Naive B cell (primary cell): Measurements from ENCODE around the gene SLC39A11. TPM values are rescaled to one million over a fixed set of nuclear protein-coding genes. Genes with fewer than 3 reads are reported as not detected.
A peak's percentile ranks its signal among the peaks of the same experiment; 100 is the strongest.

ENCODE experiments used
- ATAC-seq, 2 donors: fragments of 150-1000 bp; cut with Tn5 transposase; 2 replicates each; pipeline ENCODE4 v1.10.0; 2021; ENCODE audit warnings: low read depth in 2 of 2, mild to moderate bottlenecking in 2 of 2, moderate library complexity in 2 of 2
- DNase-seq: peaks from one replicate; pipeline ENCODE4 v3.0.0; 2022
- H3K27ac Mint-ChIP-seq, 6 donors: one replicate each; pipeline ENCODE4 v1.8.0; 2020 to 2022; ENCODE audit warnings: mild to moderate bottlenecking in 6 of 6, mixed read lengths in 6 of 6, moderate library complexity in 5 of 6, inconsistent platforms in 2 of 6
- H3K27me3 Mint-ChIP-seq, 3 donors: one replicate each; pipeline ENCODE4 v1.8.0; 2021 to 2022; ENCODE audit warnings: mixed read lengths in 3 of 3, mild to moderate bottlenecking in 1 of 3
- H3K36me3 Mint-ChIP-seq, 2 donors: one replicate each; pipeline ENCODE4 v1.8.0; 2020 to 2022; ENCODE audit warnings: mixed read lengths in 2 of 2, inconsistent platforms in 1 of 2, mild to moderate bottlenecking in 1 of 2
- H3K4me1 Mint-ChIP-seq, 3 donors: one replicate each; pipeline ENCODE4 v1.8.0; 2020 to 2022; ENCODE audit warnings: mixed read lengths in 3 of 3, inconsistent platforms in 1 of 3, mild to moderate bottlenecking in 1 of 3, moderate library complexity in 1 of 3
- H3K4me3 Mint-ChIP-seq, 8 donors: one replicate each; pipeline ENCODE4 v1.8.0; 2020 to 2022; ENCODE audit warnings: mild to moderate bottlenecking in 8 of 8, mixed read lengths in 8 of 8, moderate library complexity in 8 of 8, inconsistent platforms in 2 of 8
- H3K9me3 Mint-ChIP-seq, 7 donors: one replicate each; pipeline ENCODE4 v1.8.0; 2020 to 2022; ENCODE audit warnings: mixed read lengths in 7 of 7, mild to moderate bottlenecking in 5 of 7, inconsistent platforms in 2 of 7, moderate library complexity in 1 of 7
- polyA plus RNA-seq, 6 donors: library from polyadenylated mRNA; unstranded; fragments of 300-500 nt; fragmentation: Illumina TruSeq; gene quantifications; one replicate each; pipeline ENCODE4 v1.2.3, GENCODE V29; 2021; ENCODE audit warnings: low read depth in 6 of 6

The SLC39A11 gene
- polyA plus RNA-seq, 6 donors from 2014 or later: 8.5 to 15.2 (median 12.1) TPM

DNA sequence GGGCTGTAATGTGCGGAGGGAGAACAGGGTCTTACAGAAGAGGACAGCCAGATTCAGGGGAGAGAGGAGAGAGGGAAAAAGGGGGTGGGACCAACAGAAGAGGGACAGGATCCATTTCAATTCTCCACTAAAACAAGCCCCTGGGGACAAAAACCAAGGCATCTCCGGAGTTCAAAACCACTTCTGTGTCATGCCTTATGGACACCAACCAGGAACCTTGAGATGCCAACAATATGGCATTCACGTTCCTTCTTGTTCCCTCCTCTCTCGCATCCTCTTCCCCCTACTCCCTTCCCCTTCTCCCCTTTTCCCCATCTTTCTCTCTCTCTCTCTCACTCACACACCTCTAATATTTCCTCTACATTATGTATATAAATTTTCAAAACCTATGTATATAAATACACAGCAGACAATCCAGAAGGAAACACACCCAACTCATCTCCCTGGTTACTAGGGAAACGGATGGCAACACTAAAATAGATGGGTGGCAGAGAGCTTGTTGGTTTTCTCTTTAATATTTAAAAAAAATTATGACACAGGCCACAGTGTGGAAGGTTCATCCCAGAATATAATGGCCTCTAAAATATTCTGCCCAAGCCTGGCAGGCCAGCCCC is 123.1 kb downstream of the SLC39A11 start:
- peak overlapping the region in 1 of 6 donors; percentile 54 for H3K27ac Mint-ChIP-seq
- no peaks in the 10 kb centered on the region for H3K9me3 Mint-ChIP-seq

DNA sequence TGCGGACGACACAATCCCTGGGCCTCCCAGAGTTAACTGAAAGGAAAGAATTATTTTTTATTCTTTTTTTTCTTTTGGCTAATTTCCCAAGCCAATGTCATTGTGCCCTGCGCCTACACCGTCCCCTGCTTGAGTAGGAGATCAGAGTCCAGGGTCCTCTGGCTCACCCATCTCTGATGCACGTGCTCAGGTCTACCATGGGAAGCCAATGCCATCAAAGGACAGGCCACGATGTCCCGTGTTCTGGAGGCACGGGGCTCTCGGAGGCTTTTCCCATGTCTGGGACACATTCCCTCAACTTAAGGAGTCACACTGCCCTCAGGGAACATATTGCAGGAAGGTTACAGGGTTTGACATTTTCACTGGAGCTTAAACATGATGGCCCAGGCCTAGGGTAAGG is 123.7 kb downstream of the SLC39A11 start:
- peaks cover 10 to 21% (median 18%) of the 10 kb centered on the region in 3 donors for H3K4me1 Mint-ChIP-seq
- H3K9me3 Mint-ChIP-seq: no peaks in the 10 kb centered on the region
- no peaks in the 10 kb centered on the region for H3K27me3 Mint-ChIP-seq
- ATAC-seq (no peak), DNase-seq (no peak)
- peak overlapping the region in 2 of 6 donors; percentile 24 to 54 for H3K27ac Mint-ChIP-seq
- H3K4me3 Mint-ChIP-seq: no peak overlapping the region
- H3K36me3 Mint-ChIP-seq: no peaks in the 10 kb centered on the region

More for the DNA sequence above, 123.1 kb downstream of the SLC39A11 start:
- Mint-ChIP-seq H3K36me3 (no peaks in the 10 kb centered on the region), H3K27me3 (no peaks in the 10 kb centered on the region), H3K4me1 (peaks cover 10 to 21% (median 18%) of the 10 kb centered on the region in 3 donors), H3K4me3 (no peak overlapping the region)
- DNase-seq: no peak
- ATAC-seq: no peak

DNA sequence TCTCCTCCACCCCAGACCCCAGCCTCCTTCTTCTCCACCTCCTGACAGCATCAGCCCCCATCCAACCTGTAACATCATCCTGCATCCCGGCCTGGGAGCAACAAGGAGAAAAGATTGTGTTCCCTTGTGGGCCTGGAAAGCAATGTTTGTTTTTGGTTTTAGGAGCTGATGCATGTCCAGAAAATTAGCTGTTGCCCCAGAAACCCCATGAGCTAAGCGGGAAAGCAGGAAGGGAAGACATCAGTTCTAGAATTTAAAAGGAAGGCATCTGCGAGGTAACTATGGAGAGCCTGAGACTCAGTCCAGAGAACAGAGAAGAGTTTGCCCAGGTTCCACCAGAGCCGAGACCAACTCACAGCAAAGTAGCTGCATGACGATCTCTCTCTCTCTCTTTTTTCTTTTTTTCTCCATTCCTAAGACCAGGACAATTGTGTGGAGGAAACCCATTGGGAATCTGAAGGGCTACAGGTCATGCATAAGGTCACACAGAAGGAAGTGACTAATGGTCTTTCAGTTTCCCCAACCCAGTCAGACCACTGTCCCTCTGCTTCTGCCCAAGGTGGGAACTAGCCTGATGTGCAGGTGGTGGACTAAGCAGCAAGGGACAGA is 124.4 kb downstream of the SLC39A11 start:
- ATAC-seq (no peak), DNase-seq (no peak)
- Mint-ChIP-seq H3K4me1 (peaks cover 10 to 21% (median 21%) of the 10 kb centered on the region in 3 donors), H3K4me3 (peak overlapping the region in 1 of 8 donors; percentile 25), H3K9me3 (no peaks in the 10 kb centered on the region), H3K36me3 (no peaks in the 10 kb centered on the region), H3K27ac (peak overlapping the region in 1 of 6 donors; percentile 27), H3K27me3 (no peaks in the 10 kb centered on the region)

DNA sequence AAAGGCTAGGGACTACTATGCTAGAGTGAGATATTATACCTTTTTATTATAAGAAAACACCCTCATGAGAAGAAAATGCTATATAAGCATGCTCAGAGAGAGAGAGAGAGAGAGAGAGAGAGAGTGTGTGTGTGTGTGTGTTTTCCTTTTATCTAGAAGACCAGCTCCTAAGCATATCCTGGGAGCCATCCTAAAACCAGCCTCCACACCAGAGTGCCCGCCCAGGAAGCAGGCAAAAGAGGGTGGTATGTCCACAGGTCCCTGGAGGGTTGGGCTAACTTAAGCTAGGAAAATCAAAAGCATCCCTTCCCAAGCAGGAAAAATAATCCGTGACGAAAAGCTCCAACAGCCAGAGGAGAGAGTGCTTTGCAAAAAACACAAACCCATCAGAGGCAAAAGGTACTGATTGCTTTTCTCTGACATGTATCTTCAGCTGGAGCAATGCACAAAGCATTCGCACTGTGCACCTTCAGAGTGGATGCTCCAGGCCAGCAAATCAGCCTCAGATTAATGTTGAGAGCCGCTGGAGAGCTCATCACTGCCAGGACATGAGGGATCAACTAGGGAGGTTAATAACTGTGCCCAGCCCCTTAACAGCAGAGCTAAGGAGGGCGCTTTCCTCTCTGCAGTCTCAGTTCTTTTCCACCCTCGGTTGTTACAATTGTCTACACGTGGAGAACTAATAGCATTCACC is 125.1 kb downstream of the SLC39A11 start:
- Mint-ChIP-seq H3K4me1 (peaks cover 10 to 21% (median 21%) of the 10 kb centered on the region in 3 donors), H3K36me3 (no peaks in the 10 kb centered on the region), H3K27ac (peak overlapping the region in 1 of 6 donors; percentile 49), H3K4me3 (no peak overlapping the region), H3K27me3 (no peaks in the 10 kb centered on the region), H3K9me3 (no peaks in the 10 kb centered on the region)
- ATAC-seq: no peak
- DNase-seq: no peak

DNA sequence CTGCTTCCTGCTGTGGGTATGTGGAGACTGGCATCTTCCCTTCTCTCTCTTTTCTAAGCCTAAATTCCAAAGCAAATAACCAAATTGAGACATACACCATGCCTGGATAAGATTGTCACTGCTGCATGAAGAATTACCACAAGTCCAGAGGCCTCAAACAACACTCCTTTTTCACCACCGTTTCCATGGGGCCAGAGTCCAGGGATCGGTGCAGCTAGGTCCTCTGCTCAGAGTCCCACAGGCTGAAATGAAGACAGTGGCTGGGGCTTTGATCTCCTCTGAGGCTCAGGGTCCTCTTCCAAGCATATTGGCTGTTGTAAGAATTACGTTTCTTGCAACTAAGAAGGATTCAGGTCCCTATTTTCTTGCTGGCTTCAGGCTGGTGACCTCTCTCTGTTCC is 130.4 kb downstream of the SLC39A11 start:
- no peak overlapping the region for H3K27ac Mint-ChIP-seq
- no peaks in the 10 kb centered on the region for H3K36me3 Mint-ChIP-seq
- H3K4me1 Mint-ChIP-seq: peaks cover 4 to 6% (median 6%) of the 10 kb centered on the region in 3 donors

DNA sequence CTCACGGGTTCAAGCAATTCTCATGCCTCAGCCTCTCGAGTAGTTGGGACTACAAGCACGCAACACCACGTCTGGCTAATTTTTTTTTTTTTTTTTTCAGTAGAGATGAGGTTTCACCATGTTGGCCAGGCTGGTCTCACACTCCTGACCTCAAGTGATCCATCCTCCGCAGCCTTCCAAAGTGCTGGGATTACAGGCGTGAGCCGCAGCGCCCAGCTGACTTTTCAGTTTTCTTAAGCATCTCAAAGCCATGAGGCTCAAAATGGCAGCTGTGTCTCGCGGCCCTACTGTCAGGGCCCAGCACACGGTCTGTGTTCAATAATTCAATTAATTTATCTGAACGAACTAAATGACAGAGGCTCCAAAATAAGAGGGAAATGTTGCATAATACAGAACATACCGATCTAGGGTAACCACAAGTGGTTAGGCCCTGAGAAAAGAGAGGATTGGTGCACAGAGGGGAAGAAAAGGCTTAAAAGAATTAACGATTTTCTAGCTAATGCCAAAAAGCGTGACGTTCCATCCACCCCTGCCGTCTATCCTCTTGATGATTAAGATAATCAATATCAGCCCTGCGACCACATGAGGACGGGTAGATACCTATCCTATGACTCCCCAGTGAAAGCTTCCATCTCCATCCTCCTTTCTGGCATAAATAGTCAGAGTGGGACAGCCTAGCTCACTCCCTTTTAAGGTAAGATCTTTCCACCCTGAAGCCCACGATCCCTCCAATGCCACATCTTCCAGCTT is 136.9 kb downstream of the SLC39A11 start:
- no peak overlapping the region for H3K4me3 Mint-ChIP-seq
- DNase-seq: no peak
- no peaks in the 10 kb centered on the region for H3K27me3 Mint-ChIP-seq
- no peak for ATAC-seq
- peak overlapping the region in 1 of 6 donors; percentile 1 for H3K27ac Mint-ChIP-seq
- no peaks in the 10 kb centered on the region for H3K9me3 Mint-ChIP-seq
- peaks cover 6% of the 10 kb centered on the region in 3 donors for H3K4me1 Mint-ChIP-seq
- no peaks in the 10 kb centered on the region for H3K36me3 Mint-ChIP-seq

More for the DNA sequence above, 130.4 kb downstream of the SLC39A11 start:
- ATAC-seq (no peak), DNase-seq (no peak)
- Mint-ChIP-seq H3K9me3 (peaks cover 0 to 8% (median 0%) of the 10 kb centered on the region in 7 donors), H3K4me3 (no peak overlapping the region), H3K27me3 (no peaks in the 10 kb centered on the region)

DNA sequence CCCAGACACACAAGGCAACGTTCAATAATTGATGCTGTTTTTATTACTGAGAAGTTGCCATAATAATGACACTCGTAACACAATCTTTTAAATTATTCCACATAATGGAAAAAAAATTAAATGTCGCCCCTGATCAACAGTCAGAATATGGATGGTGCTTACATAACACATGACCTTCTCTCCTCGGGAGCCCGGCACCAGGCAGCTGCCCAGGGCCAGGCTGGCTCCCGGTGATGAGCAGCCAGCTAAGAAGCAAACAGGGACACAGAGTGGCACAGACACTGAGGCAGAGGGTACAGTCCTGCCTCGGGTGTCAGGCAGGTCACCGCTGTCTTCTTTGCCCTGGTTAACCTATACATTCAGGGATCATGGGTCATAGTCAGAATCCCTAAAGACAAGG is 137.9 kb downstream of the SLC39A11 start:
- Mint-ChIP-seq H3K27ac (no peak overlapping the region), H3K9me3 (no peaks in the 10 kb centered on the region), H3K27me3 (no peaks in the 10 kb centered on the region), H3K36me3 (no peaks in the 10 kb centered on the region), H3K4me1 (peaks cover 6% of the 10 kb centered on the region in 3 donors), H3K4me3 (no peak overlapping the region)
- DNase-seq: no peak
- ATAC-seq: no peak

DNA sequence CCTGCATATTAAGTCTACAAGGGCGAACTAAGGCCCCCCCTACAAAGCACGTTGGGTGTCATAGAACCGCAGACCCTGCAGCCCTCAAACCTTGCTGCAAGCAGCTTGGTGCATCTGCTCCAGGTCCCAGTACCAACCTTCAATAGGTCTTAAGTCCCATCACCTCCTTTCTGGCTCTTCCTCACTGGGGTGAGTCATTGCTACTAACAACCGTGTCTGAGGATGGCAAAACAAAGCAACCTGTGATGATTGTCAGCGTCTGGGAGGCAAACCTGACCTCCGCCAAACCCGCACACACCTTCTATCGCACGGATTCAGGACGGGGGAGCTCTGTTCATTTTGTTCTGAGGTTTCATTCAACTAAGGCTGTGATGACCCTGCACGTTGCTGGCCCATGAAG is 138.9 kb downstream of the SLC39A11 start:
- Mint-ChIP-seq H3K4me3 (no peak overlapping the region), H3K27me3 (no peaks in the 10 kb centered on the region), H3K36me3 (no peaks in the 10 kb centered on the region), H3K9me3 (no peaks in the 10 kb centered on the region), H3K4me1 (peaks cover 5 to 6% (median 6%) of the 10 kb centered on the region in 3 donors), H3K27ac (no peak overlapping the region)
- DNase-seq: no peak
- ATAC-seq: no peak

DNA sequence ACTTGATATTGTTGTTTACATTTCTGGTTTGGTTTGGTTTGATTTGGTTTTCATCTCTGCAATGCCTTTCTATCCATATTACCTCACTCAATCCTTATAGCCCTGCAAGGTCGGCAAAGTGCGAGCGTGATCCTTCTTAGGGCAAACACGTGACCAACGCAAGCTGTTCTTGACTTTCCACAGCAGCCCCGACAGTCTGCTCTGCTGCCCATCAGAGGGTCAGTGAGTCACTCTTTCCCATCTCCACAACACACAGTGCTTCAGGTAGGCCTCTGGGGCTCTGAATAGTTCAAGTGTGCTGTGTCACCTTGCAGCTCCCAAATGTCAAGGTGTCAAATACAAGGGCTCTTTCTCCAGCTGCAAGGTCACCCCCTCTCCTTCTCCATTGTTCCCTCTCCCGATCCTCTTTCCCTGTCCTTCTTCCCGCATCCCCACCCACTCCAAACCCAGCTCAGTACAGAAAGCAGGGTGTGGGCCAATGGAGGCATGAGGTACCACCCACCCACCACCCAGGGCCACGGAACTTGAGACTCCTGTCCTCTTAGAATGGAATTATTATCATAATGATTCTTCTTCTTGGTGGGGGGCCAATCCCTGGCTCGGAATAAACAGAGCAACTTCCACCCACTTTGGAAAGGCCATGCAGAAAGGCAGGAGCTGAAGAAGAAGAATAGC is 139.7 kb downstream of the SLC39A11 start:
- ATAC-seq (no peak), DNase-seq (no peak)
- Mint-ChIP-seq H3K9me3 (no peaks in the 10 kb centered on the region), H3K4me3 (no peak overlapping the region), H3K27ac (no peak overlapping the region), H3K27me3 (no peaks in the 10 kb centered on the region), H3K4me1 (peaks cover 0 to 6% (median 0%) of the 10 kb centered on the region in 3 donors), H3K36me3 (peaks cover 0 to 8% of the 10 kb centered on the region in 2 donors)

DNA sequence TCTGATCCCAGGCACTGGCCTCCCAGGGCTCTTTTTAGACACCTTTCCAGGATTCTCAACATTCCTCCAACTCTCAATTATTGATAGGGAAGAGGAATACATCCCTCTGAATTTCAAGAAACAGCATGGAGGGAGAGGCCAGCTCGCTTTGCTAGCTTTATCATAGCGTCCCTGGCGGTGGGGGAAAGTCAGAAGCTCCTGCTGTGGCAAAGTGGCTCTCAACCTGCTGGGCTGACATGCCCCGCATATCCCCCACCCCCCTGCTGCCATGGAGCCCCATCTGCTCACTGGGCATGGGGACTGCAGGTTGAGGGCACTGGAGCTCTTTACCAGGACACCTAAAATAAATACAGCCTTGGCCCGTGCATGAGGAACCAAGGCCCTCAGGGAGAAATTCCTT is 140.3 kb downstream of the SLC39A11 start:
- Mint-ChIP-seq H3K4me3 (no peak overlapping the region), H3K4me1 (peaks cover 0 to 6% (median 0%) of the 10 kb centered on the region in 3 donors), H3K9me3 (no peaks in the 10 kb centered on the region), H3K27me3 (no peaks in the 10 kb centered on the region), H3K36me3 (peaks cover 5 to 14% of the 10 kb centered on the region in 2 donors), H3K27ac (no peak overlapping the region)
- DNase-seq (no peak), ATAC-seq (no peak)

DNA sequence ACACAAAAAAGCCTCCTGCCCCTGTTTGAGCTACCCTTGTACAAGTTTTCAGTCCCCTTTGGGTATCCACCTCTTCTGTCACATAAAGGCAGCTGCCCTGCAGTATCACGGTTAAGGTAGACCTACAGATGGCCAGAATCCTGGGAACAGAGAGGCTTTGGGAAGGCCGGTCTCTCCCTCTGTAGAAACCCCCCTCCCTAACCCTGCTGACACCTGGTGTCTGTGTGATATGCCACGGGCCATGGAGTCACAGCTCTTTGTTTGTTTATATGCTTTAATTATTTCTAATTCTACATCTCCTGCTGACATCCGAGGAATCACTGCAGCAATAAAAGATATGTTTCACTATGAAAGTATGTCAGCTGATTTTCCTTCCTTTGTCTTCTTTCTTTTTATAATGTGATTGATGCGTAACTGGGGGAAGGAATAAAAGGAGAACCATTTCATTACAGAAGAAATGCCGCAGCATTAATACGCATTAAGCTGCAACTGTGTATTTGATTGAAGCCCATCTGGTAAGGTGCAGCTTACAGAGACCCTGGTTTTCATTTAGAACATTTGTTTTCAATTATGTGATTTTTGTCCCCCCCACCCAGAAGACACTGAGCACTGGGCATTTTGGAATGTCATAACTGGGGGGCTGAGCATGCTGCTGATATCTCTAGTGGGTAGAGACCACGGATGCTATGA is 142.1 kb downstream of the SLC39A11 start:
- Mint-ChIP-seq H3K27me3 (no peaks in the 10 kb centered on the region), H3K27ac (no peak overlapping the region), H3K36me3 (peaks cover 12 to 31% of the 10 kb centered on the region in 2 donors), H3K4me3 (no peak overlapping the region), H3K9me3 (no peaks in the 10 kb centered on the region), H3K4me1 (peaks cover 0 to 3% (median 0%) of the 10 kb centered on the region in 3 donors)
- ATAC-seq: no peak
- no peak for DNase-seq

DNA sequence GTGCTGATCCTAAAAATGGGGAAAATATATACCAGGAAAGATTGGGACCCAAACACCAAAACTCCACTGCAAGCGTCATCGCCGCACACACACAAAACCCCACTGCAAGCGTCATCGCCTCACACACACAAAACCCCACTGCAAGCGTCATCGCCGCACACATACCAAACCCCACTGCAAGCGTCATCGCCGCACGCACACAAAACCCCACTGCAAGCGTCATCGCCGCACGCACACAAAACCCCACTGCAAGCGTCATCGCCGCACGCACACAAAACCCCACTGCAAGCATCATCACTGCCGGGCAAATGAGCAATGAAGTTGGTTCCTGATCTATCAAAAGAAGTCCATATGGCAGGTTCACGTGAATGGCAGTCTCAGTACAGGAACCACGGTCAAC is 144.4 kb downstream of the SLC39A11 start:
- no peaks in the 10 kb centered on the region for H3K27me3 Mint-ChIP-seq
- peaks cover 16 to 38% of the 10 kb centered on the region in 2 donors for H3K36me3 Mint-ChIP-seq
- H3K4me1 Mint-ChIP-seq: peaks cover 0 to 2% (median 0%) of the 10 kb centered on the region in 3 donors
- no peak overlapping the region for H3K4me3 Mint-ChIP-seq
- DNase-seq: no peak
- ATAC-seq: no peak
- H3K27ac Mint-ChIP-seq: no peak overlapping the region
- H3K9me3 Mint-ChIP-seq: no peaks in the 10 kb centered on the region
